GM21360 (cell line): ENCODE results near the gene MYOM1.

Experiments used
- ATAC-seq: cut with Tn5 transposase; IDR thresholded peaks from one replicate; pipeline ENCODE4 v1.9.1; 2021; ENCODE audit warnings: mild to moderate bottlenecking, moderate library complexity; ENCODE audit not compliant: unreplicated experiment

The MYOM1 gene

GRCh38 chr18:3190610-3191009 lies 29.2 kb downstream of the MYOM1 start:
- no peak for ATAC-seq

GRCh38 chr18:3189884-3190283 lies 29.9 kb downstream of the MYOM1 start:
- ATAC-seq = no peak

GRCh38 chr18:3186678-3187658 lies 32.8 kb downstream of the MYOM1 start:
- ATAC-seq = no peak

GRCh38 chr18:3184275-3184963 lies 35.3 kb downstream of the MYOM1 start:
- ATAC-seq = no peak

GRCh38 chr18:3183103-3183717 lies 36.6 kb downstream of the MYOM1 start:
- ATAC-seq = no peak

GRCh38 chr18:3180325-3180724 lies 39.4 kb downstream of the MYOM1 start:
- no peak for ATAC-seq

- ATAC-seq = peak; percentile 39
These were observed 40.2 kb downstream of the MYOM1 start for GRCh38 chr18:3179430-3180089.

GRCh38 chr18:3177902-3178687 lies 41.7 kb downstream of the MYOM1 start:
- peak; percentile 85 for ATAC-seq

- ATAC-seq = no peak
These were observed 44.5 kb downstream of the MYOM1 start for GRCh38 chr18:3175195-3175758.

- no peak for ATAC-seq
These were observed 47.7 kb downstream of the MYOM1 start for GRCh38 chr18:3172097-3172496.

- ATAC-seq = no peak
These were observed 48.1 kb downstream of the MYOM1 start for GRCh38 chr18:3171631-3172030.

- no peak for ATAC-seq
These were observed 49.2 kb downstream of the MYOM1 start for GRCh38 chr18:3170441-3171161.

- ATAC-seq = no peak
These were observed 55.4 kb downstream of the MYOM1 start for GRCh38 chr18:3164381-3164780.

GRCh38 chr18:3163968-3164367 lies 55.8 kb downstream of the MYOM1 start:
- ATAC-seq = no peak

GRCh38 chr18:3162181-3162580 lies 57.6 kb downstream of the MYOM1 start:
- ATAC-seq = no peak

- no peak for ATAC-seq
These were observed 59.9 kb downstream of the MYOM1 start for GRCh38 chr18:3159830-3160229.

- no peak for ATAC-seq
These were observed 62.2 kb downstream of the MYOM1 start for GRCh38 chr18:3157606-3158005.

GRCh38 chr18:3157086-3157485 lies 62.7 kb downstream of the MYOM1 start:
- ATAC-seq = no peak

GRCh38 chr18:3156325-3156640 lies 63.5 kb downstream of the MYOM1 start:
- no peak for ATAC-seq
